ENCODE results near the gene ROR2.

- TF ChIP-seq POLR2A (IDR thresholded peaks at IDR 0.05; ENCODE audit: low read depth) (no peak), POLR2AphosphoS5 (IDR thresholded peaks at IDR 0.05) (no peak)
- TF ChIP-seq, protein P1, sequence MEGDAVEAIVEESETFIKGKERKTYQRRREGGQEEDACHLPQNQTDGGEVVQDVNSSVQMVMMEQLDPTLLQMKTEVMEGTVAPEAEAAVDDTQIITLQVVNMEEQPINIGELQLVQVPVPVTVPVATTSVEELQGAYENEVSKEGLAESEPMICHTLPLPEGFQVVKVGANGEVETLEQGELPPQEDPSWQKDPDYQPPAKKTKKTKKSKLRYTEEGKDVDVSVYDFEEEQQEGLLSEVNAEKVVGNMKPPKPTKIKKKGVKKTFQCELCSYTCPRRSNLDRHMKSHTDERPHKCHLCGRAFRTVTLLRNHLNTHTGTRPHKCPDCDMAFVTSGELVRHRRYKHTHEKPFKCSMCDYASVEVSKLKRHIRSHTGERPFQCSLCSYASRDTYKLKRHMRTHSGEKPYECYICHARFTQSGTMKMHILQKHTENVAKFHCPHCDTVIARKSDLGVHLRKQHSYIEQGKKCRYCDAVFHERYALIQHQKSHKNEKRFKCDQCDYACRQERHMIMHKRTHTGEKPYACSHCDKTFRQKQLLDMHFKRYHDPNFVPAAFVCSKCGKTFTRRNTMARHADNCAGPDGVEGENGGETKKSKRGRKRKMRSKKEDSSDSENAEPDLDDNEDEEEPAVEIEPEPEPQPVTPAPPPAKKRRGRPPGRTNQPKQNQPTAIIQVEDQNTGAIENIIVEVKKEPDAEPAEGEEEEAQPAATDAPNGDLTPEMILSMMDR (IDR thresholded peaks at IDR 0.05): no peak
Measured at GRCh38 chr9:91930475-91930874, 19.6 kb downstream of the ROR2 start.
